ENCODE data around the gene CBLB.

DNA sequence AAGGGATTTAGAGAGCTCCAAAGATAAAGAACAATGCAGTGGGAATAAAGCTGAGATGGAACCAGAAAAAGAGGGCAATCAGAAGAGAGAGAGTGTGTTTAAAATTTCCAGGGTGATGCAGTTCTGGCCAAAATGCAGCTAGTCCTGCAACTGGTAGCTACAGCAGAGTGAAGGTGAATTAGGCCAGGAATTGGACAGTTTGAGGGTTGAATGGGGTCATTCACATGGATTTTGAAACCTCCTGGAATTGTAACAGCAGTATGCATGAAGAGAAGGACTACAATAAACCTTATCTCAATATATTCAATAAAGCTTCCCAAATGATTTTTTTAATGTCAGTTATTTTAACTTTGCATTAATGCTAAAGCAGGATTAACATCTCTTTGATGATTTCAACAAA, 85.2 kb downstream of the CBLB start:
- TF ChIP-seq, protein P1, sequence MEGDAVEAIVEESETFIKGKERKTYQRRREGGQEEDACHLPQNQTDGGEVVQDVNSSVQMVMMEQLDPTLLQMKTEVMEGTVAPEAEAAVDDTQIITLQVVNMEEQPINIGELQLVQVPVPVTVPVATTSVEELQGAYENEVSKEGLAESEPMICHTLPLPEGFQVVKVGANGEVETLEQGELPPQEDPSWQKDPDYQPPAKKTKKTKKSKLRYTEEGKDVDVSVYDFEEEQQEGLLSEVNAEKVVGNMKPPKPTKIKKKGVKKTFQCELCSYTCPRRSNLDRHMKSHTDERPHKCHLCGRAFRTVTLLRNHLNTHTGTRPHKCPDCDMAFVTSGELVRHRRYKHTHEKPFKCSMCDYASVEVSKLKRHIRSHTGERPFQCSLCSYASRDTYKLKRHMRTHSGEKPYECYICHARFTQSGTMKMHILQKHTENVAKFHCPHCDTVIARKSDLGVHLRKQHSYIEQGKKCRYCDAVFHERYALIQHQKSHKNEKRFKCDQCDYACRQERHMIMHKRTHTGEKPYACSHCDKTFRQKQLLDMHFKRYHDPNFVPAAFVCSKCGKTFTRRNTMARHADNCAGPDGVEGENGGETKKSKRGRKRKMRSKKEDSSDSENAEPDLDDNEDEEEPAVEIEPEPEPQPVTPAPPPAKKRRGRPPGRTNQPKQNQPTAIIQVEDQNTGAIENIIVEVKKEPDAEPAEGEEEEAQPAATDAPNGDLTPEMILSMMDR (IDR thresholded peaks at IDR 0.05; ENCODE audit: low read depth, low read length, missing input control), result no peak
- TF ChIP-seq TAF1 (conservative IDR thresholded peaks at IDR 0.05), result no peak
- TF ChIP-seq REST (IDR thresholded peaks at IDR 0.05), result no peak
